Stomach (tissue), 9 donors: ENCODE results near the gene WDR89. TPM values are rescaled to one million over a fixed set of nuclear protein-coding genes. Genes with fewer than 3 reads are reported as not detected.
"Not testable (repeated sequence)": the region's sequence is repeated elsewhere in the genome, so short reads cannot be mapped to it uniquely, and the experiment has no call there.

Source experiments
- DNase-seq, 2 donors: peaks; one replicate each; pipeline versions ENCODE4 v3.0.0 to v3.0.0-alpha.2; 2013 to 2019
- H3K27ac ChIP-seq, 5 donors: fragments of 200-600 bp in 4 of 5; sonication (generic) in 4 of 5; one replicate each; pipeline ENCODE4 v1.5.1; 2013 to 2019; ENCODE audit warnings: mild to moderate bottlenecking in 1 of 5, moderate library complexity in 1 of 5
- H3K27me3 ChIP-seq, 3 donors: fragments of 200-600 bp; sonication (generic); one replicate each; pipeline ENCODE4 v1.5.1; 2017 to 2019; ENCODE audit warnings: mixed run types in 1 of 3
- H3K36me3 ChIP-seq, 4 donors: fragments of 200-600 bp; sonication (generic); 1 replicate in 3 of 4; 2 replicates in 1 of 4; pipeline ENCODE4 v1.5.1; 2016 to 2019
- H3K4me1 ChIP-seq, 4 donors: fragments of 200-600 bp; sonication (generic); one replicate each; pipeline ENCODE4 v1.5.1; 2016 to 2019
- H3K4me3 ChIP-seq, 4 donors: fragments of 200-600 bp; sonication (generic) in 3 of 4; one replicate each; pipeline ENCODE4 v1.5.1; 2016 to 2019; ENCODE audit warnings: mild to moderate bottlenecking in 1 of 4
- H3K9me3 ChIP-seq, 4 donors: fragments of 200-600 bp; sonication (generic); one replicate each; pipeline ENCODE4 v1.5.1; 2016 to 2019
- EP300 ChIP-seq: sonication (generic); formaldehyde crosslinking; IDR thresholded peaks from one replicate; pipeline ENCODE4 v1.6.1; 2017; ENCODE audit warnings: antibody characterized with exemption
- POLR2A ChIP-seq, 4 donors: fragments of 450-650 bp; IDR thresholded peaks; one replicate each; pipeline ENCODE4 v1.6.1; 2016; ENCODE audit warnings: antibody characterized with exemption in 4 of 4, control low read depth in 2 of 4, mild to moderate bottlenecking in 1 of 4, moderate library complexity in 1 of 4
- POLR2AphosphoS5 ChIP-seq, 3 donors: sonication (generic); formaldehyde crosslinking; IDR thresholded peaks; one replicate each; pipeline ENCODE4 v1.6.1; 2016; ENCODE audit warnings: antibody characterized with exemption in 3 of 3
- WGBS, 5 donors: extraction: QIAGEN DNeasy Blood & Tissue Kit in 3 of 5; methylation state at CpG; one replicate each; pipeline versions ENCODE4 v1.1.5 to v1.1.7; 2013 to 2018; 5-methylcytosine and 5-hydroxymethylcytosine counted together
- intact Hi-C: fragments of 100-400 bp; cut with DNase I; formaldehyde crosslinking; loops from one replicate; pipeline ENCODE4 v1.15.1; 2023; ENCODE audit warnings: low total_unique reads
- polyA plus RNA-seq, 3 donors: library from polyadenylated mRNA; stranded (reverse); fragments of 200-250 nt; gene quantifications; one replicate each; pipeline ENCODE4 v1.2.3, GENCODE V29; 2013
- total RNA-seq, 5 donors: library from RNA; depleted of rRNA; stranded (reverse); fragments of >200 nt; gene quantifications; one replicate each; pipeline versions ENCODE4 v1.1.0 to v1.2.3, GENCODE V29; 2014 to 2016
- TF ChIP-seq, protein P1 (sequence below), 7 experiments: fragments of 450-650 bp in 4 of 7; fragments of 200-600 bp in 3 of 7; sonication (generic) in 3 of 7; IDR thresholded peaks; one replicate each; pipeline ENCODE4 v1.5.1; 2016 to 2019; ENCODE audit warnings: antibody characterized with exemption in 7 of 7, control low read depth in 2 of 7, mild to moderate bottlenecking in 1 of 7
- donor health status: healthy with polysubstance abuse.
- donor health status: Bipolar disorder and iron deficiency.
- donor health status: healthy.

Gene WDR89
- total and polyA plus RNA-seq, 8 donors: 0.29 to 15.4 (median 4.1) TPM

DNA sequence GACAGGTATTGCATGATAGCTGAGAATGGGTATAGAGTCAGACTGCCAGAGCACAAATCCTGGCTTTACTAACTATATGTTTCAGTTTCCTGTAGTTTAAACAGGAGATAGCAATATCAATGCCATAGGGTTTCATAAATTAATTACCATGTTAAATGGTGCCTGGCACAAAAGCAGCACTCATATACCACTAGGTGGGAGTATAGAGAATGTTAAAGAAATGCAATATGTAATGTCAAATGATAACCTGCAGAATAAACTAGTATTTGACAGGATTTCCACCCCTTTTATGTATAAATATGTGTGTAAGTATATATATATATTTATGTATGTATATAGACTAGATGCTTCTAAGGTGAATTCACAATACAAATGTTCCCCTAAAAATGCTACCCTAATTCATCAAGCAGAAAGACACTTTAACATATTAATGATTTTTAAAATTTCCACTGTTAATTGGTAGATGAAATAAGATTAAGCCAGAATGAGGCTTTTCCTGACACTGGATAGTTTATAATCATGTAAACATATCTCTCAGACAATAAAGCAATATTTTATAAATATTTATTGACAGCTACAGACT, 8.6 kb downstream of the WDR89 start:
- peaks cover 0 to 11% (median 5%) of the 10 kb centered on the region in 4 donors for H3K36me3 ChIP-seq
- H3K27me3 ChIP-seq: no peaks in the 10 kb centered on the region
- TF ChIP-seq EP300: no peak
- TF ChIP-seq, protein P1, sequence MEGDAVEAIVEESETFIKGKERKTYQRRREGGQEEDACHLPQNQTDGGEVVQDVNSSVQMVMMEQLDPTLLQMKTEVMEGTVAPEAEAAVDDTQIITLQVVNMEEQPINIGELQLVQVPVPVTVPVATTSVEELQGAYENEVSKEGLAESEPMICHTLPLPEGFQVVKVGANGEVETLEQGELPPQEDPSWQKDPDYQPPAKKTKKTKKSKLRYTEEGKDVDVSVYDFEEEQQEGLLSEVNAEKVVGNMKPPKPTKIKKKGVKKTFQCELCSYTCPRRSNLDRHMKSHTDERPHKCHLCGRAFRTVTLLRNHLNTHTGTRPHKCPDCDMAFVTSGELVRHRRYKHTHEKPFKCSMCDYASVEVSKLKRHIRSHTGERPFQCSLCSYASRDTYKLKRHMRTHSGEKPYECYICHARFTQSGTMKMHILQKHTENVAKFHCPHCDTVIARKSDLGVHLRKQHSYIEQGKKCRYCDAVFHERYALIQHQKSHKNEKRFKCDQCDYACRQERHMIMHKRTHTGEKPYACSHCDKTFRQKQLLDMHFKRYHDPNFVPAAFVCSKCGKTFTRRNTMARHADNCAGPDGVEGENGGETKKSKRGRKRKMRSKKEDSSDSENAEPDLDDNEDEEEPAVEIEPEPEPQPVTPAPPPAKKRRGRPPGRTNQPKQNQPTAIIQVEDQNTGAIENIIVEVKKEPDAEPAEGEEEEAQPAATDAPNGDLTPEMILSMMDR (IDR thresholded peaks at IDR 0.05): peak in 5 of 7 experiments; percentile 26 to 46 (median 33)
- H3K9me3 ChIP-seq: peaks cover 0 to 15% (median 8%) of the 10 kb centered on the region in 4 donors
- peak in 1 of 2 donors; percentile 37 for DNase-seq
- H3K4me3 ChIP-seq: no peak overlapping the region
- intact Hi-C loops: no loop called here
- peaks cover 0 to 16% (median 8%) of the 10 kb centered on the region in 4 donors for H3K4me1 ChIP-seq
- no peak overlapping the region for H3K27ac ChIP-seq

DNA sequence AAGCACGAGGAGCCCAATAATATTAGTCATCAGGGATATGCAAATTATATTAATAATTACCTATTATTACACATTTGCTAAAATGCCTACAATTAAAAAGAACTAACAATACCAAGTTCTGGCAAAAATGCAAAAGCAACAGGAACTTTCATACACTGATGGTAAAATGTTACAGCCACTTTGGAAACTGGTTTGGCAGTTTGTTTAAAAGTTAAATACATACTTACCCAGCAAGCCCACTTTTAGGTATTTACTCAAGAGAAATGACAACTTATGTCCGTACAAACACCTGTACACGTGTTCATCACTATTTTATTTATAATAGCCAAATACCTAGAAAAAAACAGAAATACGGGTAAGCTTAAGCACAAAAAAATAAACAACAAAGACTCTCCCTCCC, 17.0 kb downstream of the WDR89 start:
- Histone ChIP-seq H3K27me3 (no peaks in the 10 kb centered on the region), H3K36me3 (peaks cover 0 to 37% (median 12%) of the 10 kb centered on the region in 4 donors), H3K9me3 (no peaks in the 10 kb centered on the region), H3K27ac (no peak overlapping the region), H3K4me3 (no peak overlapping the region), H3K4me1 (peaks cover 0 to 6% (median 0%) of the 10 kb centered on the region in 4 donors)
- intact Hi-C loops: no loop called here
- no peak for DNase-seq
- TF ChIP-seq EP300: no peak
- no peak for TF ChIP-seq POLR2AphosphoS5 (IDR thresholded peaks at IDR 0.05)
- TF ChIP-seq, protein P1 (IDR thresholded peaks at IDR 0.05): no peak
- TF ChIP-seq POLR2A (IDR thresholded peaks at IDR 0.05): no peak
- 48 to 73% (median 61%) methylated on average over 4 of the region's 4 CpGs for WGBS, 5 donors

- H3K4me3 ChIP-seq: no peak overlapping the region
- no peak overlapping the region for H3K27ac ChIP-seq
- no peak for DNase-seq
- H3K4me1 ChIP-seq: peaks cover 0 to 6% (median 0%) of the 10 kb centered on the region in 4 donors
- intact Hi-C loops: no loop called here
- H3K27me3 ChIP-seq: no peaks in the 10 kb centered on the region
- no peak for TF ChIP-seq EP300
- WGBS, 5 donors: 92 to 100% (median 97%) methylated on average over 4 of the region's 4 CpGs
- H3K9me3 ChIP-seq: no peaks in the 10 kb centered on the region
- H3K36me3 ChIP-seq: peaks cover 0 to 37% (median 10%) of the 10 kb centered on the region in 4 donors
These were observed 17.5 kb downstream of the WDR89 start for GRCh38 chr14:63624203-63624602.

DNA sequence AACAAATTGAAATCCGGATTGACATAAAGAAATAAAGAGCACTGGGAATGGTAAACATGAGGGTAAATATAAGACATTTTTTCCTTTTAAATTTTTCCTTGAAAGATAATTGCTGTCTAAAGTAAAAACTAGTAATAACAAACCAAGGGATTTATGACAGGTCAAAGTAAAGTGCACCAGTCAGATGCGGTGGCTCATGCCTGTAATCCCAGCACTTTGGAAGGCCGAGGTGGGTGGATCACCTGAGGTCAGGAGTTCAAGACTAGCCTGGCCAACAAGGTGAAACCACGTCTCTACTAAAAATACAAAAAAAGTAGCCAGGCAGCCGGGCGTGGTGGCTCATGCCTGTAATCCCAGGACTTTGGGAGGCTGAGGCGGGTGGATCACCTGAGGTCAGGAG, 19.7 kb downstream of the WDR89 start:
- DNase-seq, H3K27me3 ChIP-seq, H3K4me3 ChIP-seq, H3K4me1 ChIP-seq, H3K9me3 ChIP-seq, intact Hi-C loops, H3K27ac ChIP-seq: not testable (repeated sequence)
- WGBS, 5 donors: 65 to 76% (median 69%) methylated on average over 7 of the region's 7 CpGs
- peaks cover 0 to 43% (median 9%) of the 10 kb centered on the region in 4 donors for H3K36me3 ChIP-seq

- Histone ChIP-seq H3K4me1 (peaks cover 0 to 11% (median 4%) of the 10 kb centered on the region in 4 donors), H3K27me3 (no peaks in the 10 kb centered on the region), H3K4me3 (no peak overlapping the region), H3K27ac (no peak overlapping the region), H3K9me3 (no peaks in the 10 kb centered on the region), H3K36me3 (peaks cover 0 to 31% (median 2%) of the 10 kb centered on the region in 4 donors)
- intact Hi-C loops: no loop called here
- no peak for TF ChIP-seq EP300
- TF ChIP-seq POLR2AphosphoS5 (IDR thresholded peaks at IDR 0.05): no peak
- TF ChIP-seq, protein P1 (IDR thresholded peaks at IDR 0.05): no peak
- no peak for TF ChIP-seq POLR2A (IDR thresholded peaks at IDR 0.05)
- WGBS, 5 donors: 88 to 99% (median 97%) methylated on average over 5 of the region's 5 CpGs
- no peak for DNase-seq
These were observed 25.7 kb downstream of the WDR89 start for GRCh38 chr14:63616015-63616414.
